Pancreas (tissue), 10 donors: ENCODE results near the gene UBALD1. TPM values are rescaled to one million over a fixed set of nuclear protein-coding genes. Genes with fewer than 3 reads are reported as not detected.
A peak's percentile ranks its signal among the peaks of the same experiment; 100 is the strongest.

Experiments
- ATAC-seq, 4 donors: fragments of 200-7000 bp; cut with Tn5 transposase; one replicate each; pipeline versions ENCODE4 v1.8.0 to v1.9.1; 2020; ENCODE audit warnings: mild to moderate bottlenecking in 4 of 4, moderate library complexity in 4 of 4
- DNase-seq, 6 donors: peaks; one replicate each; pipeline ENCODE4 v3.0.0-alpha.2; 2020
- FAIRE-seq: peaks from 2 replicates; lab custom pipeline; 2012; peaks lifted over from hg19 to GRCh38; lab: Jason Lieb, UNC
- H3K27ac ChIP-seq, 4 donors: fragments of 200-600 bp; sonication (generic); 1 replicate in 3 of 4; 2 replicates in 1 of 4; pipeline versions ENCODE4 v1.5.0 to v1.8.0; 2020
- H3K27me3 ChIP-seq, 4 donors: fragments of 200-600 bp; one replicate each; pipeline ENCODE4 v1.8.0; 2021
- H3K36me3 ChIP-seq, 3 donors: fragments of 200-600 bp; sonication (generic) in 1 of 3; one replicate each; pipeline versions ENCODE4 v1.5.0 to v1.8.0; 2020 to 2021
- H3K4me1 ChIP-seq, 3 donors: fragments of 200-600 bp; one replicate each; pipeline ENCODE4 v1.8.0; 2021
- H3K4me3 ChIP-seq, 4 donors: fragments of 200-600 bp; sonication (generic) in 2 of 4; one replicate each; pipeline versions ENCODE4 v1.5.0 to v1.8.0; 2020 to 2021
- H3K9me3 ChIP-seq, 4 donors: fragments of 200-600 bp; one replicate each; pipeline ENCODE4 v1.8.0; 2021
- WGBS, 2 donors: extraction: QIAGEN DNeasy Blood & Tissue Kit; methylation state at CpG; one replicate each; pipeline ENCODE4 v1.1.7; 2013; 5-methylcytosine and 5-hydroxymethylcytosine counted together
- intact Hi-C, 3 donors: fragments of 100-400 bp; cut with DNase I; formaldehyde crosslinking; loops; one replicate each; pipeline versions ENCODE4 v1.11.1 to v1.14.2; 2022
- polyA plus RNA-seq, 2 donors: library from polyadenylated mRNA; stranded (reverse); fragments of 200-250 nt; gene quantifications; one replicate each; pipeline ENCODE4 v1.2.3, GENCODE V29; 2013
- total RNA-seq, 6 donors: library from RNA; stranded (reverse); fragmentation: NEBNext Ultra II Directional in 4 of 6; extraction: Animal tissue kit (Norgen Biotek cat#: 25700) in 4 of 6; gene quantifications; one replicate each; pipeline versions ENCODE4 v1.2.1 to v1.2.4, GENCODE V29; 2021 to 2023
- TF ChIP-seq, protein P1 (sequence below), 4 donors: fragments of 200-600 bp; sonication (generic) in 3 of 4; IDR thresholded peaks; one replicate each; pipeline versions ENCODE4 v1.5.0 to v1.8.0; 2021; ENCODE audit warnings: antibody characterized with exemption in 4 of 4
- donor health status: healthy with polysubstance abuse.
- donor health status: DM: no; HTN: no; CAD: no; lungs with moderate emphysema.
- donor health status: DM: no; HTN: no; CAD: no.
- donor health status: control.
- donor health status: control.
- donor health status: Bipolar disorder and iron deficiency.
- donor health status: DM: yes; HTN: yes; CAD: no.
- donor health status: DM: no; HTN: no; CAD: no.
- donor health status: DM: no; HTN: no; CAD: no.
- donor health status: DM: yes; HTN: yes; CAD: no.

Gene UBALD1
- total and polyA plus RNA-seq, 8 donors = 9.1 to 42.5 (median 17.1) TPM

DNA sequence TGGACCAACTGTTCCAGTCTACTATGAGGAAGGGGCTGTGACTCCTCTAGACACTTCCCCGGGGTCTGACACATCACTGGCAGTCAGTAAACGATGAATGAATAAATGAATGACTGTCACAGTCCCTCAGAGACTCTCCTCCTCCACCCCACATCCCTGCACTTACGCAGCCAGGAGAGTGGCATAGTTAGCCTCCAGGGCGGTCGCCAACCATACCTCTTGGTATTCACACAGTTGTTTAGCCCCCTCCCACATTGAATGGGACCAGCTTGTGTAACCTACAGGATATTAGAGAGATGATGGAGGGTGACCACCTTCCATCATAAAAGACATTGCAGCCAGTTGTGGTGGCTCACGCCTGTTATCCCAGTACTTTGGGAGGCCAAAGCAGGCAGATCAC is 25.7 kb downstream of the UBALD1 start:
- intact Hi-C loops = loop anchor here in 1 of 3 donors (10.0 kb wide), 1 partner anchor 74 kb away; no protein-coding TSS in a partner anchor
- ATAC-seq (no peak), DNase-seq (no peak), FAIRE-seq (no peak)
- 91 to 95% methylated on average over 6 of the region's 6 CpGs for WGBS, 2 donors
- Histone ChIP-seq H3K4me1 (no peaks in the 10 kb centered on the region), H3K9me3 (no peaks in the 10 kb centered on the region), H3K36me3 (no peaks in the 10 kb centered on the region), H3K4me3 (no peak overlapping the region), H3K27me3 (no peaks in the 10 kb centered on the region), H3K27ac (no peak overlapping the region)
- TF ChIP-seq, protein P1, sequence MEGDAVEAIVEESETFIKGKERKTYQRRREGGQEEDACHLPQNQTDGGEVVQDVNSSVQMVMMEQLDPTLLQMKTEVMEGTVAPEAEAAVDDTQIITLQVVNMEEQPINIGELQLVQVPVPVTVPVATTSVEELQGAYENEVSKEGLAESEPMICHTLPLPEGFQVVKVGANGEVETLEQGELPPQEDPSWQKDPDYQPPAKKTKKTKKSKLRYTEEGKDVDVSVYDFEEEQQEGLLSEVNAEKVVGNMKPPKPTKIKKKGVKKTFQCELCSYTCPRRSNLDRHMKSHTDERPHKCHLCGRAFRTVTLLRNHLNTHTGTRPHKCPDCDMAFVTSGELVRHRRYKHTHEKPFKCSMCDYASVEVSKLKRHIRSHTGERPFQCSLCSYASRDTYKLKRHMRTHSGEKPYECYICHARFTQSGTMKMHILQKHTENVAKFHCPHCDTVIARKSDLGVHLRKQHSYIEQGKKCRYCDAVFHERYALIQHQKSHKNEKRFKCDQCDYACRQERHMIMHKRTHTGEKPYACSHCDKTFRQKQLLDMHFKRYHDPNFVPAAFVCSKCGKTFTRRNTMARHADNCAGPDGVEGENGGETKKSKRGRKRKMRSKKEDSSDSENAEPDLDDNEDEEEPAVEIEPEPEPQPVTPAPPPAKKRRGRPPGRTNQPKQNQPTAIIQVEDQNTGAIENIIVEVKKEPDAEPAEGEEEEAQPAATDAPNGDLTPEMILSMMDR (IDR thresholded peaks at IDR 0.05) = no peak

DNA sequence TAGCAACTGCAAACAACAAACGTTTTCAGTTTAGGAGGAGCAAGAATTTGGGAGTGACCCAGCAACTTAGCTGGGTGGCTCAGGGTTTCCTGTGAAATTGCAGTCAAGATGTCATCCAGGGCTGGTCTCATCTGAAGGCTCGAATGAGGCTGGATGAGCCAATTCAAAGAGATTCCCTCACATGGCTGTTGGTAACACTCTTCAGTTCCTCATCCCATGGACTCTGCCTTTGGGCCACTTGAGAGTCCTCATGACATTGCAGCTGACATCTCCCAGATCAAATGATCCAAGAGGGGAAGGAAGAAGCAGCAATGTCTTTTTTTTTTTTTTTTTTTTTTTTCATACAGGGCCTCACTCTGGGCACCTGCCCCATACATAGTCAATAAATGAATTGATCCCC is 26.3 kb downstream of the UBALD1 start:
- FAIRE-seq (no peak), ATAC-seq (no peak), DNase-seq (no peak)
- 65 to 72% methylated on average over 2 of the region's 2 CpGs for WGBS, 2 donors
- Histone ChIP-seq H3K4me3 (no peak overlapping the region), H3K36me3 (no peaks in the 10 kb centered on the region), H3K27me3 (no peaks in the 10 kb centered on the region), H3K27ac (no peak overlapping the region), H3K9me3 (no peaks in the 10 kb centered on the region), H3K4me1 (no peaks in the 10 kb centered on the region)
- TF ChIP-seq, protein P1 (IDR thresholded peaks at IDR 0.05) = no peak
- intact Hi-C loops = loop anchor here in 1 of 3 donors (10.0 kb wide), 1 partner anchor 74 kb away; no protein-coding TSS in a partner anchor

DNA sequence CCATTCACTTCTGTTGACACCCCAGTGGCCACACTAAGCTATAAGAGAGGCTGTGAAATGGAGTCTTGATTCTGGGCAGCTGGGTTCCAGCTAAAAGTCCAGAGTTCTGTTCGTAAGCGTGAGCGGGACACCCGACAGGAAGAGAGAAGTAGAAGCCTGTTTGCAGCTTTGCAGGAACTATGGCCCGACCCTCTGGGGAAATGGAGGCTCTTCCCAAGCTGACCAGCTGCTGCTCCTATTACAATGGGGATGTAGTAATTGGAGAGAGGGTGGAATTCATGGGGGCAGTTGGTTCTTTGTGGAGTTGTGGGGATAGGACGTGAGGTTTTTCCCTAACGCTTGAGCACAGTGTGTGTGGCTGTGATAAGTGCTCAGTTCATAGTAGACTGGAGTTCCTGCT is 28.4 kb downstream of the UBALD1 start:
- TF ChIP-seq, protein P1 (IDR thresholded peaks at IDR 0.05) = no peak
- FAIRE-seq = no peak
- intact Hi-C loops = loop anchor here in 1 of 3 donors (10.0 kb wide), 1 partner anchor 71 kb away; no protein-coding TSS in a partner anchor

DNA sequence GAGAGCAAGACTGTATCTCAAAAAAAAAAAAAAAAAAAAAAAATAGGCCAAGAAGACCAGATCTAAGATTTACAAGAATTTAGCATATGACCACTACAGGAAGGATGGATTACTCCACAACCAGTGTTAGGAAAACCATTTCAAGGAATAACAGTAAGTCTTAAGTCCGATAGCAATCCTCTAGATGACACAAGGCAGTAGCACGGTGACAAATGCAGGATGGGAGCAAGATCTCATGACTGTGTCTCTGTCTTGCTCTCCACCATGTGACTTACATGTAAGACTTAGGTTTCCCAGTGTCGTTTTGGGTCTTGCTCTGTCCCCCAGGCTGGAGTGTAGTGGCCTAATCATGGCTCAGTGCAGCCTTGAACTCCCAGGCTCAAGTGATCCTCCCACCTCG is 30.8 kb downstream of the UBALD1 start:
- H3K27ac ChIP-seq = no peak overlapping the region
- no peaks in the 10 kb centered on the region for H3K4me1 ChIP-seq
- WGBS, 2 donors = 85 to 95% methylated on average over 4 of the region's 4 CpGs
- DNase-seq (no peak), ATAC-seq (no peak), FAIRE-seq (no peak)
- no peaks in the 10 kb centered on the region for H3K36me3 ChIP-seq
- H3K4me3 ChIP-seq = no peak overlapping the region
- no peaks in the 10 kb centered on the region for H3K9me3 ChIP-seq
- intact Hi-C loops = loop anchor here in 1 of 3 donors (10.0 kb wide), 1 partner anchor 69 kb away; no protein-coding TSS in a partner anchor
- no peaks in the 10 kb centered on the region for H3K27me3 ChIP-seq
- TF ChIP-seq, protein P1 (IDR thresholded peaks at IDR 0.05) = no peak

More for the DNA sequence above, 28.4 kb downstream of the UBALD1 start:
- no peaks in the 10 kb centered on the region for H3K36me3 ChIP-seq
- H3K9me3 ChIP-seq = no peaks in the 10 kb centered on the region
- DNase-seq (no peak), ATAC-seq (no peak)
- no peak overlapping the region for H3K4me3 ChIP-seq
- no peaks in the 10 kb centered on the region for H3K27me3 ChIP-seq
- no peaks in the 10 kb centered on the region for H3K4me1 ChIP-seq
- 61 to 69% methylated on average over 7 of the region's 7 CpGs for WGBS, 2 donors
- no peak overlapping the region for H3K27ac ChIP-seq

DNA sequence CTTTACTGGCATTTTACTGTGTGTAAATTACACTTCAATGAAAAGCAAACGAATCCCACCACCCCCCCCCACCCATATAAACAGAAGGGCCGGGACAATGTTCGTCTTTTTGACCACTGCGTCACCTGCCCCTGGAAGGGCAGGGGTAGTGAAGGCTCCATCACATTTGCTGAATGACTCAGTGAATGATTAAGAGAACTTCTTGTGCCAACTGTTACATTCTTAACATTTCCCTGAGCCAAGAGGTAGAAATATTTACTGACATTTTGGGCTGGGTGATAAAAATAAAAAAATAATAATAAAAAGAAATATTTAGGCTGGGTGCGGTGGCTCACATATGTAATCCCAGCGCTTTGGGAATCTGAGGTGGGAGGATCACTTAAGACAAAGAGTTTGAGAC is 34.4 kb downstream of the UBALD1 start:
- TF ChIP-seq, protein P1 (IDR thresholded peaks at IDR 0.05) = no peak
- Histone ChIP-seq H3K27ac (no peak overlapping the region), H3K4me1 (no peaks in the 10 kb centered on the region), H3K4me3 (no peak overlapping the region), H3K36me3 (no peaks in the 10 kb centered on the region), H3K9me3 (no peaks in the 10 kb centered on the region), H3K27me3 (no peaks in the 10 kb centered on the region)
- DNase-seq = no peak
- intact Hi-C loops = loop anchor here in 1 of 3 donors (10.0 kb wide), 1 partner anchor 65 kb away; no protein-coding TSS in a partner anchor
- no peak for FAIRE-seq
- ATAC-seq = peak in 2 of 4 donors; percentile 23 to 45
- 34 to 43% methylated on average over 6 of the region's 6 CpGs for WGBS, 2 donors
